ENCODE results near the gene FNDC3B.

GRCh38 chr3:172192830-172193415 lies 153.5 kb downstream of the FNDC3B start:
- TF ChIP-seq, protein P1, sequence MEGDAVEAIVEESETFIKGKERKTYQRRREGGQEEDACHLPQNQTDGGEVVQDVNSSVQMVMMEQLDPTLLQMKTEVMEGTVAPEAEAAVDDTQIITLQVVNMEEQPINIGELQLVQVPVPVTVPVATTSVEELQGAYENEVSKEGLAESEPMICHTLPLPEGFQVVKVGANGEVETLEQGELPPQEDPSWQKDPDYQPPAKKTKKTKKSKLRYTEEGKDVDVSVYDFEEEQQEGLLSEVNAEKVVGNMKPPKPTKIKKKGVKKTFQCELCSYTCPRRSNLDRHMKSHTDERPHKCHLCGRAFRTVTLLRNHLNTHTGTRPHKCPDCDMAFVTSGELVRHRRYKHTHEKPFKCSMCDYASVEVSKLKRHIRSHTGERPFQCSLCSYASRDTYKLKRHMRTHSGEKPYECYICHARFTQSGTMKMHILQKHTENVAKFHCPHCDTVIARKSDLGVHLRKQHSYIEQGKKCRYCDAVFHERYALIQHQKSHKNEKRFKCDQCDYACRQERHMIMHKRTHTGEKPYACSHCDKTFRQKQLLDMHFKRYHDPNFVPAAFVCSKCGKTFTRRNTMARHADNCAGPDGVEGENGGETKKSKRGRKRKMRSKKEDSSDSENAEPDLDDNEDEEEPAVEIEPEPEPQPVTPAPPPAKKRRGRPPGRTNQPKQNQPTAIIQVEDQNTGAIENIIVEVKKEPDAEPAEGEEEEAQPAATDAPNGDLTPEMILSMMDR (IDR thresholded peaks at IDR 0.05) = no peak
- TF ChIP-seq POLR2A (IDR thresholded peaks at IDR 0.05) = no peak

Data from testis (tissue), 2 donors.